NCI-H2107 treated with DMSO at 0.1 percent for 48 hours (cell line): Measurements from ENCODE around the gene C11orf16.
A peak's percentile ranks its signal among the peaks of the same experiment; 100 is the strongest.
"Not testable (repeated sequence)": the region's sequence is repeated elsewhere in the genome, so short reads cannot be mapped to it uniquely, and the experiment has no call there.

Experiments used
- DNase-seq: peaks from one replicate; lab custom pipeline; 2025; ENCODE audit not compliant: unreplicated experiment; lab: John Stamatoyannopoulos, UW

C11orf16 gene

DNA sequence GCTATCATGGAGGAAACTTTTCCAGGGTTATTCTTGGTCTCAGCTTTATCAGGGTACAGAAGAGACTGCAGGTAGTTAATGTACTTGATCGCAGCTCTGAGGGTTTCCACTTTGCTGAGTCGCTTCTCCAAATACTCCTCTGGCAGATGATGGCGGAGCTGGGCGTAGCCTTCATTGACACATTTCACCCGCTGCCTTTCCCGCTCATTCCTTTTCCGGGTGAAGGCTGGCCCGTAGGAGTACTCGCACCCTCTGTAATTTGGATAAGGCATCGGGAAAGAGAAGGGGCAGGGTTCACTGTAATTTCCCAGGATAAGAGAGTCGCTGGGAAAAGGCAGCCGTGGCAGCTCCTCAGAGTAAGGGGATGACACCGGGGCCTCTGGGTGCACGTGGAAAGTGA, 4.9 kb upstream of the C11orf16 start:
- no peak for DNase-seq

DNA sequence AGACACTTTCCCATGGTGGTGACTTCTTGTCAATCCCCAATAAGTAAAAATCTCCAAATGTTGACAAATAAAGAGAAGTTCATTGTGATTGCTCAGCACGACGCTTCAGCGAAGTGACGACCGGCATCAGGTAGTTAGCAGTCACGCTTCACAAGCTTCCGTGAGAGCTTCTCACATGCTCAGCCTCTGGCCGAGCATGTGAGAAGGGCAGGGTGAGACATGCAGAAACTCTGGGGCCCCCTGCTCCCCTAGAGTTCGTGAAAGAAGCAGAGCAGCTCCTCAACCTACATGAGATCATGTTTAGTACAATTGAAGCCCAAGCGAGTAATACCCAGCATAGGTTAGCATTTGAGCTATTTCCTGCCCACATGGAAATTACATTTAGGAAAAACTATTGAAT, 4.4 kb upstream of the C11orf16 start:
- no peak for DNase-seq

DNA sequence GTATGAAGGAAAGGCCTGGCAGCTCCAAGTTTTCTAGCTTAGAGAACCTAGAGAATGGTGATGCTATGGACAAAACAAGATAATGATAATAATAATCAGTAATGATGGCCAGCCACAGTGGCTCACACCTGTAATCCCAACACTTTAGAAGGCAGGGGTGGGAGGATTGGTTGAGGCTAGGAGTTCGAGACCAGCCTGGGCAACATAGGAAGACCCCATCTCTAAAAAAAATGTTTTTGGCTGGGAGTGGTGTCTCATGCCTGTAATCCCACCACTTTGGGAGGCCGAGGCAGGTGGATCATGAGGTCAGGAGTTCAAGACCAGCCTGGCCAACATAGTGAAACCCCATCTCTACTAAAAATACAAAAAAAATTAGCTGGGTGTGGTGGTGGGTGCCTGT, 3.0 kb upstream of the C11orf16 start:
- DNase-seq: not testable (repeated sequence)

DNA sequence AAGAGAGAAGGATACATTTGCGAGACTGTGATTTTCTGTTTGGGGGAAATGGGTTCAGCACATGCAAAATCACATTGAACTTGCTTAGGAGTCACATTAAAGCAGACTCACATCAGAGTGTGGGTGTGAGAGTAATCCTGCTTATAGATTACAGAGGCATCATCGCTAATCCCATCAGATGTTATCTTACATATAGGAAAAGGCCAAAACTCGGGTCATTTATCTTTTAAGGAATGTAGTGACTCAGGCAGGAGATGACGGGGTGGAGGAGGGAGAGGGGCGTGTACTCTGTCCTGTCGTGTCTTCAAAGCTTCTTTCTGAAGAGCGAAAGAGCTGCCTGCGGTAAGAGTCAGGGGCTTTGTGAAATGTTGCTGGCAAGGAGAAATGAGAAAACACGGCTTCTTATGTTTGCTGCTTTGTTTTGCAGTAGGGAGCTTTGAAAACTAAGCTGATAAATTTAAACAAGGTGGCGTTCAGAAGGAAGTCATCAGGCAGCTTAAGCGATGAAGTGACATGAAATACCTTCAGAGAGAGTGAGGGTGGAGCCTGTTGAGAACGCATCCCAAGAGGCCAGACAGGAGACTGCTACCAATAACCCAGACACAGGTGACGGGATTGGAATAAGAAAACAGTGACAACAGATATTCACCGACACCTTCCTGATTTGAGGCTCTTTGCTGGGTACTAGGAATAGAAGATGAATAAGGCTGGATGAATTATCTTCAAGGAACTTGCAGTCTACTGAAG, 2.2 kb upstream of the C11orf16 start:
- DNase-seq: no peak

DNA sequence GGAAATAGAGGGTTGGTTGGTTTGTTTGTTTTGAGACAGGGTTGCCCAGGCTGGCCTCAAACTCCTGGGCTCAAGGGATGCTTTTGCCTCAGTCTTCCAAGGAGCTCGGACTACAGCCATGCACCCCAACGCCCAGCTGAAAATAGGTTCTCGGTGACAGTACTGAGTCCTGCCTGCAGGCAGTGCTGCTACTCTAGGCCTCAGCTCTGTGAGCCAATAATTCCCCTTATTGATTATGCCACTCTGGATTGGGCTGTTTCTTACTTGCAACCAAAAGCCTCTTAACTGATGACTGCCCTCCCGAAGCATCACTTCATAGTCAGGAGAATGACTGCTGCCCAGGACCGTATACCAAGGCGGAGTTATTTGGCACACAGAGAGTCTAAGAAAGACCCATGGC, 1.2 kb upstream of the C11orf16 start:
- no peak for DNase-seq

DNA sequence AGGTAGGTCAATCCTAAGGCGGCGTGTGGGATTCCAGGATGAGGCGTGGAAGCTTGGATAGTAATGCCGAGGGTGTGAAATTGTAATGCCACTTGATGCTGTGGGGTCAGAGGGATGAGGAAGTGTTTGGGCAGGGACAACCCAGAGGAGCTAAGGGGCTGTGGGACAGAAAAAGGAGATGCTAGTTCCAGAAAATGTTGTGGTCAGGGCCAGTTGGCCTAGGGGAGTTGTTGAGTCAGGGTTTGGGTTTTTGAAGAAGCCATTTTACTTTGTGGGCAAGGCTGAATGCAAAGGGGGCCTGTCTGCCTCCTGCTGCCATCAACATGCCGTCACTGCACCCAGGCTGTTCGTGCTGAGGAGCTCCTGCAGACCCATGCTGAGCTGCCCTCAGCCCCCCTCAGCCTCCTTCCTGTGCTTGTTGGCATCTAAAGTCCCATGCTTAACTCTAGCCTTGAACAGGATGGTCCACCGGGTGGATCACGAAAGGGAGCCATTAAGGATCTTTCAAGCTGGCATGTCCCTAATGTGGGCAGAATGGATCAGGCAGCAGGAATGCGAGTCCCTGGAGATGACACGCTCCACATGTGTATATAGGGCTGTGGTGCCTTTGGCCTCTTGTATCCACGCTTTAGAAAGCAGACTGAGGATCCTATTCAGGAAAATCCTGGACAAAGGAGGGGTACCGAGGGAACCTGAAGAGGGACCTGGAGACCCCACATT, 2.1 kb downstream of the C11orf16 start:
- no peak for DNase-seq

DNA sequence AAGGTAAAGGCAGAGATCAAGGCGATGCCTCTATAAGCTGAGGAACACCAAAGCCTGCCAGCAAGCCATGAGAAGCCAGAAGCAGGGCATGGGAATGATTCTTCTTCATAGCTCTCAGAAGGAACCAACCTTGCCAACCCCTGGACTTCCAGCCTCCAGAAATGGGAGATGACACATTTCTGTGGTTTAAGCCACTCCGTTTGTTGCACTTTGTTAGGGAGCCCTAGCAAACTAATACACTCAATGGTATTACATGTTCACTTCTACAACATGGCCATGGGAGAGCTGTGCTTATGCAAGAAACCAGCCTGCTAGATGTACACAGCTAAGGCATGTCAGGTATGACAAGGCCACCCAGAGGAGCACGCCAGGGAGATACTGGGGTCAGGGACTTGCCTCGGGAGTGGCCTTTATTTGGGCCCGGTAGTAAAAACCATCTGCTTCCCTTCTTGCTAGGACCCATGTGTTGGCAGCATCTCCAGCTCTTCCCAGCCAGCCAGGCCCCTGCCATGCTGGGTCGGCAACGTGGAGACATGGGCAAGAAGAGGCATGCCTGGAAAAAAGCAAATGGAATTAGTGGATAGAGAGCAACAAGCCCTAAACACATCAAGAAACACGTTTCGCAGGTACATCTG, 3.6 kb downstream of the C11orf16 start:
- DNase-seq: no peak

DNA sequence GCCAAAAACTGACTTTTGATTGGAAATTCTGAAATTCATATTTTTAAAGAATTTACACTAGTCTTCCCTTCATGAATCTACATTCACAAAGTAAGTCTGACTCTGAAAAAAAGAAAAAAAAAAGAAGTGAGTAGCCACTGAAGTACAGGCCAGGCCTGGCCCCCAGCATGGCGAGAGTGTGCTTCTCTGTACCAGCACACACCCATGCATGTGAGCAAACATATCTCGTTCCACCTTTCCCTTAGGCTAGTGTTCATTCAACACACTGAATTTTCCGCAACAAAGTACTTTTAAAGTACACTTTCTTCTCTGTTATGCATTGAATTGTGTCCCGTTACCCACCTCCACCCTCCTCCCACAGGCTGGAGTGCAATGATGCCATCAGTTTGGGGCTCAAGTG, 4.5 kb downstream of the C11orf16 start:
- no peak for DNase-seq

DNA sequence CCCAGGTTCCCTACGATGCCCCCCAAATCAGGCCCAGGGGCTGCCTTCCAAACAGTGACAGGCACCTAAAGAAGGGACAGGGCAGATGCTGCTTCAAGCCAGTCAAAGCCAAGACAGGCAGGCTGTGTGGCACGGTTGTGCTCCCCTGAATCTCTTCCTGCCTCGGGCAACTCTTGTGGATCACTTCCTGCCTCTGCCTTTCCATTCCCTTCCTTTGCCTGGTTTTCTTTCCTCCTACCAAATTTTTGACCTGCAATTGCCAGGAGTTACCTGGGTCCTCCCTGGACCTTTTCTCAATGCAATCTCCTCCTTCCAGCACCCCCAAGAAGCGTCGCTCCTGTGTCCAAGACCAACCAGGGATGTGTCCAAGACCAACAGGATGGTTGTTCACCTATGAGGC, 5.5 kb downstream of the C11orf16 start:
- no peak for DNase-seq

DNA sequence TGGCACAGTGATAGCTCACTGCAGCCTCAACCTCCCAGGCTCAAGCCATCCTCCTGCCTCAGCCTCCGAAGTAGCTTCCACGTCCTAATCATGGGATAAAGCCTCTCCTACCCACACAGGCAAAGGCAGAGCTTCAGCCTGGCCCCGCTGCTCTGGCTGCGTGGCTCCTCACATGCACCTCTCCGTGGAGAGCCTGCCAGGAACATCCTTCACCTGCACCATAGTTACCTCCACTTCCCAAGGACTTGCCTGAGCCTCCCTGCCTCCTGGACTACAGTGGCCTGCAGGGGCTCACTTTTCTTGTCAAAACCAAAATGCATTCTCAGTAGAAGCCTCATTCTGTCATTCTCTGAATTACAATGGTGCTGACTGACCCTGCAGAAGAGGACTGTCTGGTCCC, 6.5 kb downstream of the C11orf16 start:
- no peak for DNase-seq

DNA sequence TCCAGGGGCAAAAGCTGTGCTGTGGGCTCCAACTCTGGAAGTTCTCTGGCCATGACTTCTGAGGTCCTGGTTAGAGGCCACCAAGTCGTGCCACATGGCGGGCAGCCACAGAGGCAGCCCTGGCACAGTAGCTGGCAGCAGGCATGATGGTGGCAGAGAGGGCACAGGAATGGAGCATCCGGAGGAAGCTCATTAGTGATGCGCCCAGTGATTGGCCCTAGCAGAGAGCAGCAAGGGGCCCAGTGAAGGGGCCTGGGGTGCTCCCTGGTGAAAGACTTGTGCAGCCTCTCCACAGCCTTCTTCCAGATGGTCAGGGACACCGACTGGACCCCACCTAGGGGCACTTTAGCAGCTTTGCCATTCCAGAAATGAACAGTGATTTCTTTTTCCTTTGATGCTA, 7.0 kb downstream of the C11orf16 start:
- DNase-seq: no peak

DNA sequence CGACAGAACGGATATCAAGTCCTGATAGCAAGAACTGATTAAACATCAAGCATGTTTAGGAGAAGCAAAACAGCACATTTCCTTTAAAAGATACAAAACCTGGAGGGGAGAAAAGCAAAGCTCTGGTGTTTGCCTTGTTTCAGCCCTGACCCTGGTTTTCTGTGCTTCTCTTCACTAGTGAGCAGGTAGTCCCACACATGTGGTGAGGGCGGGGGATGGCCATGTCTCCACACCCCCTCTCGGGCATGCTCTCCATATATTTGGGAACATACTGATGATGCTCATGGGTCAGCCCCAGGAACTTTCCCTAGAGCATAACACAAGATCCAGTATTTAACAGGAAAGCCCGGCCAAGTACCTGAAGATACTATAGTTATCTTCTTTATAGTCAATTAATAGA, 10.1 kb downstream of the C11orf16 start:
- DNase-seq: no peak

DNA sequence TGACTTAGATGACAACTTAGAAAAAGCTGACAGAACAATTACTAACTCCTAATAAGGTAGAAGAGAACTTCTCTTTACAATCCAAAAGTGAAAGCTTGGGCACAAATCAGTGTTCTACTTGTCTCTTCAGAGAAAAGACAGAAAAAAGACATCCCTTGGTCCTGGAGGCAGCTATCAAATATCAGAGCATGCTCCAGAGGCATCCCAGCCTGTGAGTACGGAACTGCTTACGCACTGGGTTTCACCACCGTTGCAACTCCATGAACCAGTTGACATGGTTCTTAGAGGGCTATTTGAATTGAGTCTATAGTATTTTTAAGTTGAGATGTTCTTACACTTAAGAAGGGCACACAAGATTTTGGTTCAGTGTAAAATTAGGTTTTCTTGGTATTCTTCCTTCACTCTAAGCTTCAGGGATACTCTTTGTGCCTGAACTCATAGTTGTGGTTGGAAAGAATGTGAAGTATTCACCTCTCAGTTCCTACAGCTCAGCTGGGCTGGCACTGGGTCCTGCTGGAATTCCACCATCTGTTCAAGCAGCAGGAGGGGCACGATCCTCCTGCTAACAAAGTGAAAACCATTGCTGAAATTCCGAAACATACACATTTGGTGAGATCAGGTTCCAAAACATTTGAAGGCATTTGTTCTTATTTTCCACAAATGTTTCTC, 15.5 kb downstream of the C11orf16 start:
- DNase-seq: no peak

DNA sequence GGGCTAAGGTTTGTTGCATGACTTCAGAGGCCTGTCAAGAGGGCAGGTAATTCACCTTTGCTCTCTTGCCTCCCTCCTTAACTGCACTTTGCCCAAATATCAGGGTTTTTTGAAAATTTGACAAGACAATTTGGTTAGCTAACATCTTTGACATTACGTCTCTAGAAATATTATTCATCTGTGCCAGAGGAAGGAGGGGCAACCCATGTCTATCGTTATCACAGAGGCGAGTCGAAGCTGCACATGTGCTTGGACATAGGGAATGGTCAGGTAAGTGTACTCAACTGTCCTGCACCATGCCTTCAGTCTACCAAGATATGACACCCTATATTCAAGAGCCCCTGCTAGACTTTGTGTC, 18.1 kb downstream of the C11orf16 start:
- no peak for DNase-seq

DNA sequence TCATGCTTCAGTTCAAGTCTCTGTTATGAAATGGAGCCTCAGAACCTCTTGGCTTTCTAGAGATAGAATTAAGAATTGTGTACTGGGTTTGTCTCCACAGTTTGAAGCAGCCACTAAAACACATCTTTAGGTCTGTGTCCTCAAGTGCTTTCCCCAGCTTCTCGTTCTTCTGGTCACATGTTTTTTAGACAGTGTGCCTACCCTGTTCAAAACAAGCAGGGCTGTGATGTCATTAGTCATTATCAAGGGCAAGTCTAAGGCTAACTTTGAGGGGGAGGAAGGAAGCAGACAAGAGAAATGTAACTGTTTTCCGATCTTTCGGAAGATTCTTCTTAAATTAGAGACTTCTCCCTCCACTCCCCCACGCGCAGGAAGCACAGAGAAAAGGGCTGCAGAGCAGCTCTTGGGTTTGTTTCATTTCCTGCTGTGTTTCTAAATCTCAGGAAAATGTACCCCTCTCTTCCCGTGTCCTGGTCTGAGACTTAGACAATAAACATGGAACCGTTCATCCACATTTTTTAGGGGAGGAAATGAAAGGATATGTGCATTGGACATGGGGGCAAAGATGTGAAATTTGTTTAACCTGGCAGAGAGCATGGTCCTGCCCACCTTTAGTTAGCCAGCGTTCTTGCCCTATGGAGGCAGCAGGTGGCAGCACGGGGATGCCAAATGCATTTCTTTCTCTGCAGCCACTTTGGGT, 18.6 kb downstream of the C11orf16 start:
- peak; percentile 10 for DNase-seq

DNA sequence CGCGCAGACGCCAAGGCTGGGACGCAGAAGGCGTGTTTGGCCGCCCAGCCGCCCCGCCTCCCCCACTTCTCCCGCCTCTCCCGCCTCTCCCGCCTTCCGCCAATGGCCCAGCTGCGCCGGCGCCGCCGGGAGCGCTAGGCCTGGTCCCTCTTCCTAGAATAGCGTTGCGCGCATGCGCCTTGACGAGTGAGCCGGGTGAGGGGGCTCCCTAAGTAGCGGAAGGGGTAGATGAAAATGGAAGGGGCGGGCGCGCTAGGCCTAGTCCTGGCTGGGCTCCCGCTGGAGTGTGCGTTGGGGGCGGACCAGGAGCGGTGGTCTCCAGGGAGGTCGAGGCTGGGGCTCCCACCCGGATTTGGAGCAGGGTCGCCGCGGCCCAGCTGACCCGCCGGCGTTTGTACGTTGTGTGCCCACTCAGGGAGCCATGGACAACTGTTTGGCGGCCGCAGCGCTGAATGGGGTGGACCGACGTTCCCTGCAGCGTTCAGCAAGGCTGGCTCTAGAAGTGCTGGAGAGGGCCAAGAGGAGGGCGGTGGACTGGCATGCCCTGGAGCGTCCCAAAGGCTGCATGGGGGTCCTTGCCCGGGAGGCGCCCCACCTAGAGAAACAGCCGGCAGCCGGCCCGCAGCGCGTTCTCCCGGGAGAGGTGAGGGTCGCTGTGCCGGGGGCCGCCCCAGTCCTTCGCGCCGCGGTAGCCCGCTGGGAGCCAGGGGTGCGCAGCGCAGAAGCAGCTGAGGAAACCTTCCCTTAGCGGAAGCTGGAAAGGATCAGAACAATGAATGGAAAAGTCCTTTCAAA, 21.5 kb downstream of the C11orf16 start, which contains the start of gene AKIP1:
TSS of gene AKIP1 (plus strand) at position 161 of the 795 bp plus-strand sequence. CDS start at position 422, 261 bp downstream.
- DNase-seq: peak; percentile 79

DNA sequence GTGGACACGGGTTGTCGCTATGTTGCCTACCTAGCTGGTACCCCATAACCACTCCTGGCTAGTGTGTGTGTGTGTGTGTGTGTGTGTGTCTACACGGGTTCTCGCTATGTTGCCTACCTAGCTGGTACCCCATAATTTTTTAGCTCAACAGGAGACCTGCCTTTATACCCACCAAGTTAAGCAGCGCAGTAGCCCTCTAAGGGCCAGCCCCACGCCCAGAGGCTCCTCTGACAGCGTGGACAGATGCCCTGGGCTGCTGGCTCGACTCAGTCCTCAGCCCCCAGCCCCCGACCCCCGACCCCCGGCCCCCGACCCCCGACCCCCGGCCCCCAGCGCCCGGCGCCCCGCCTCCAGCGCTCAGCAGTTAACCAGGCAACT, 22.1 kb downstream of the C11orf16 start:
- DNase-seq: no peak

DNA sequence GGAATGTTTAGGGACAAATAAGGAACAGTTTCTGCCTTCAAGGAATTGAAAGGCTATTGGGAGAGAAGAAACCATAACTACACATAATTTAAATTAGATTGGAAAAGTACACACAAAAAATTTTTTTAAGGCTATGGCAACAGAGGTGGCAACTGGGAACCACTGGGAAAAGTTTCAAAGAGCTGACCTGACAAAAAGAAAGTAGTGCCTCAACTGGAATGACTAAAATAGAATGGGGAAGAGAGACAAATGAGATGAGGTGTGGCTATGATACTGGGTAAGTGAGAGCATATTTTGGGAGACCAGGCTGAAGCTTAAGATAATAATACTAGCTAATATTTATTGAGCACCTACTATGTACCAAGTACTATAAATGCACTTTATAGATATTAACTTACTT, 24.6 kb downstream of the C11orf16 start:
- DNase-seq: no peak

DNA sequence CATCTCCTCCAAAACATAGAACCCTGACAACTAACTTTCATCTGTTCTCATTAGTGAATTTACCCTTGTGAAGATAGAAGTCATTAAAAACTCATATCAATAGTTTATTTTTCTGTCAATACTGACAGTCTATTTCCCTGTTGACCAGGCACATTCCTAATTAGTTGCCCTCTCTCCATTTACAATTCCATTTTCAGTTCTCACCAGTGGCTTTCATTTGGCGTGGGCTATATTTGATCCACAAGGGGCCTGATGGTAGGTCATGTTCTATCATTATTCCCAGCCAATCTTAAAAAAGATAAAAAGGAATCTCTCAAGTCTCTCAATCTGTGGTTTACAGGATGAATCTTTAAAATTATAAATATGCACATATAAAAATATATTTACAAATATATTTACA, 25.6 kb downstream of the C11orf16 start:
- no peak for DNase-seq

DNA sequence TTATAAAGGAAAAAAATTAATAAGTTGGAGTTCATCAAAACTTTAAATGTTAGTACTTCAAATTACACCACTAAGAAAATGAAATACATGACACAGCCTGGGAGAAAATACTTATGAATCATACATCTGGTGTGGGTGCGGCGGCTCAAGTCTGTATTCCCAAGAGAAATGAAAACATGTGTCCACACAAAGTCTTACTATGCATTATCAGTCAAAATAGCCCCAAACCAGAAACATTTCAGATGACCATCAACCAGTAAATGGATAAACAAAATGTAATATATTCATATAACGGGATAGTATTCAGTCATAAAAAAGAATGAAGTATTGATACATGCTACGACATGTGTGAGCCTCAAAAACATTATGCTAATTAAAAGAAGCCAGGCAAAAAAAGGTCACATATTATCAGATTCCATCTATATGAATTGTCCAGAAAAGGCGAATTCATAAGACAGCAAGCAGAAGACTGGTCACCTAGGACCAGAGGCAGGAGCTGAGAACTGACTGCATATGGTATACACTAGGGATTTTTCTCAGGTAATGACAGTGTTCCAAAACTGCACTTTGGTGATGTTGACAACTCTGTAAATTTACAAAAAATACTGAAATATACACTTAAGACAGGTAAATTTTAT, 27.1 kb downstream of the C11orf16 start:
- DNase-seq: no peak
